Liver (tissue), 9 donors: ENCODE measurements around the gene ENTPD3. TPM values are rescaled to one million over a fixed set of nuclear protein-coding genes. Genes with fewer than 3 reads are reported as not detected.

ENCODE experiments used
- DNase-seq: peaks from one replicate; pipeline ENCODE4 v3.0.0-alpha.2; 2017; ENCODE audit warnings: low spot score
- H3K27ac ChIP-seq, 2 donors: one replicate each; pipeline ENCODE4 v1.7.0; 2013; ENCODE audit warnings: inconsistent platforms in 2 of 2, low read length in 2 of 2, control low read depth in 1 of 2, low read depth in 1 of 2, mild to moderate bottlenecking in 1 of 2
- H3K27me3 ChIP-seq, 4 donors: one replicate each; pipeline versions ENCODE4 v1.6.1 to v1.7.0; 2013; ENCODE audit warnings: low read length in 3 of 4, inconsistent platforms in 1 of 4, mild to moderate bottlenecking in 1 of 4, moderate library complexity in 1 of 4; ENCODE audit not compliant: control insufficient read depth in 4 of 4, insufficient read depth in 4 of 4
- H3K36me3 ChIP-seq, 4 donors: one replicate each; pipeline versions ENCODE4 v1.6.1 to v1.7.0; 2013; ENCODE audit warnings: low read length in 3 of 4, mild to moderate bottlenecking in 3 of 4, low read depth in 1 of 4, moderate library complexity in 1 of 4; ENCODE audit not compliant: control insufficient read depth in 4 of 4, insufficient read depth in 3 of 4
- H3K4me1 ChIP-seq, 4 donors: one replicate each; pipeline versions ENCODE4 v1.6.1 to v1.7.0; 2013; ENCODE audit warnings: low read length in 3 of 4, mild to moderate bottlenecking in 3 of 4, moderate library complexity in 1 of 4; ENCODE audit not compliant: control insufficient read depth in 4 of 4, insufficient read depth in 4 of 4
- H3K4me3 ChIP-seq, 3 donors: one replicate each; pipeline versions ENCODE4 v1.6.1 to v1.7.0; 2013; ENCODE audit warnings: low read length in 3 of 3, control low read depth in 1 of 3, low read depth in 1 of 3, mild to moderate bottlenecking in 1 of 3
- H3K9ac ChIP-seq, 2 donors: one replicate each; pipeline ENCODE4 v1.7.0; 2013; ENCODE audit warnings: low read length in 2 of 2, mild to moderate bottlenecking in 2 of 2, moderate library complexity in 2 of 2, control low read depth in 1 of 2, low read depth in 1 of 2
- H3K9me3 ChIP-seq, 4 donors: one replicate each; pipeline versions ENCODE4 v1.6.1 to v1.7.0; 2013; ENCODE audit warnings: low read length in 3 of 4; ENCODE audit not compliant: control insufficient read depth in 4 of 4
- EGR1 ChIP-seq, 2 donors: IDR thresholded peaks; 2 replicates each; pipeline ENCODE4 v1.6.1; 2016 to 2018; ENCODE audit warnings: antibody characterized with exemption in 2 of 2, low read depth in 2 of 2
- FOXA1 ChIP-seq: IDR thresholded peaks from 2 replicates; pipeline ENCODE4 v1.6.1; 2016; ENCODE audit warnings: antibody characterized with exemption
- FOXA2 ChIP-seq: IDR thresholded peaks from 2 replicates; pipeline ENCODE4 v1.6.1; 2016; ENCODE audit warnings: antibody characterized with exemption
- GABPA ChIP-seq, 2 donors: IDR thresholded peaks in 1 of 2; conservative IDR thresholded peaks in 1 of 2; 2 replicates each; pipeline ENCODE4 v1.6.1; 2016; ENCODE audit warnings: antibody characterized with exemption in 2 of 2, mild to moderate bottlenecking in 1 of 2, moderate library complexity in 1 of 2
- HNF4A ChIP-seq, 2 donors: conservative IDR thresholded peaks; 2 replicates each; pipeline ENCODE4 v1.6.1; 2016; ENCODE audit warnings: antibody characterized with exemption in 2 of 2, mild to moderate bottlenecking in 2 of 2
- HNF4G ChIP-seq: IDR thresholded peaks from 2 replicates; pipeline ENCODE4 v1.6.1; 2016; ENCODE audit warnings: antibody characterized with exemption
- JUND ChIP-seq, 2 donors: IDR thresholded peaks; 2 replicates each; pipeline ENCODE4 v1.6.1; 2016; ENCODE audit warnings: antibody characterized with exemption in 2 of 2
- NR2F2 ChIP-seq: IDR thresholded peaks from 2 replicates; pipeline ENCODE4 v1.6.1; 2016; ENCODE audit warnings: antibody characterized with exemption
- RAD21 ChIP-seq, 2 donors: IDR thresholded peaks; 2 replicates each; pipeline ENCODE4 v1.6.1; 2016; ENCODE audit warnings: antibody characterized with exemption in 2 of 2, mild to moderate bottlenecking in 2 of 2
- REST ChIP-seq: IDR thresholded peaks from 2 replicates; pipeline ENCODE4 v1.6.1; 2016; ENCODE audit warnings: antibody characterized with exemption, mild to moderate bottlenecking
- RXRA ChIP-seq, 2 donors: IDR thresholded peaks; 2 replicates each; pipeline ENCODE4 v1.6.1; 2017 to 2018; ENCODE audit warnings: antibody characterized with exemption in 2 of 2, mild to moderate bottlenecking in 1 of 2
- SP1 ChIP-seq: IDR thresholded peaks from 2 replicates; pipeline ENCODE4 v1.6.1; 2018; ENCODE audit warnings: antibody characterized with exemption, mild to moderate bottlenecking
- TAF1 ChIP-seq: conservative IDR thresholded peaks from 2 replicates; pipeline ENCODE4 v1.6.1; 2016; ENCODE audit warnings: antibody characterized with exemption, mild to moderate bottlenecking
- YY1 ChIP-seq: IDR thresholded peaks from 2 replicates; pipeline ENCODE4 v1.6.1; 2016; ENCODE audit warnings: antibody characterized with exemption, mild to moderate bottlenecking
- WGBS: extraction: QIAGEN DNeasy Blood & Tissue Kit; methylation state at CpG from one replicate; pipeline ENCODE4 v1.1.7; 2013; 5-methylcytosine and 5-hydroxymethylcytosine counted together
- polyA plus RNA-seq, 2 donors: library from polyadenylated mRNA; stranded (reverse) in 1 of 2; unstranded in 1 of 2; fragments of 200-250 nt in 1 of 2; fragments of >200 nt in 1 of 2; fragmentation: Nextera tagmentation in 1 of 2; extraction: Ambion mirVana in 1 of 2; gene quantifications; one replicate each; pipeline versions ENCODE4 v1.2.1 to v1.2.3, GENCODE V29; 2013 to 2015
- total RNA-seq, 2 donors: library from RNA; depleted of rRNA; stranded (reverse); fragments of >200 nt; gene quantifications; one replicate each; pipeline ENCODE4 v1.2.3, GENCODE V29; 2014
- TF ChIP-seq, protein P1 (sequence below): IDR thresholded peaks from 2 replicates; pipeline ENCODE4 v1.6.1; 2016; ENCODE audit warnings: antibody characterized with exemption
- TF ChIP-seq, protein P2 (sequence below): IDR thresholded peaks from 2 replicates; pipeline ENCODE4 v1.6.1; 2016; ENCODE audit warnings: antibody characterized with exemption
- TF ChIP-seq, protein P3 (sequence below): fragments of 150-350 bp; IDR thresholded peaks from 2 replicates; pipeline ENCODE4 v1.5.1; 2017; ENCODE audit warnings: improper control_type of control experiment, low read depth, low read length; ENCODE audit not compliant: missing input control
- TF ChIP-seq, protein P4 (sequence below): IDR thresholded peaks from 2 replicates; pipeline ENCODE4 v1.6.1; 2016; ENCODE audit warnings: antibody characterized with exemption
- donor health status: healthy.
- donor health status: healthy.
- donor health status: healthy.
- donor health status: healthy.
- donor health status: healthy.

Gene ENTPD3
- total and polyA plus RNA-seq, 4 donors: 0.08 TPM; not detected in 3

- no peaks in the 10 kb centered on the region for H3K4me1 ChIP-seq
- no peak overlapping the region for H3K9ac ChIP-seq
- no peak for DNase-seq
- no peaks in the 10 kb centered on the region for H3K27me3 ChIP-seq
- H3K36me3 ChIP-seq: no peaks in the 10 kb centered on the region
- H3K9me3 ChIP-seq: no peaks in the 10 kb centered on the region
- no peak overlapping the region for H3K27ac ChIP-seq
- whole genome bisulfite sequencing: 84% methylated on average over 2 of the region's 2 CpGs
- no peak overlapping the region for H3K4me3 ChIP-seq
- TF ChIP-seq SP1 (no peak), FOXA1 (no peak), EGR1 (IDR thresholded peaks at IDR 0.05; ENCODE audit: low read depth in 2 of 2) (no peak), FOXA2 (no peak), TAF1 (no peak), HNF4G (no peak), RXRA (IDR thresholded peaks at IDR 0.05) (no peak), REST (no peak), JUND (IDR thresholded peaks at IDR 0.05) (no peak), GABPA (IDR thresholded peaks at IDR 0.05 in 1 of 2, conservative IDR thresholded peaks at IDR 0.05 in 1 of 2) (no peak), HNF4A (conservative IDR thresholded peaks at IDR 0.05) (no peak), YY1 (no peak), NR2F2 (no peak), RAD21 (IDR thresholded peaks at IDR 0.05) (no peak)
- TF ChIP-seq, protein P1, sequence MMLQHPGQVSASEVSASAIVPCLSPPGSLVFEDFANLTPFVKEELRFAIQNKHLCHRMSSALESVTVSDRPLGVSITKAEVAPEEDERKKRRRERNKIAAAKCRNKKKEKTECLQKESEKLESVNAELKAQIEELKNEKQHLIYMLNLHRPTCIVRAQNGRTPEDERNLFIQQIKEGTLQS: no peak
- TF ChIP-seq, protein P2, sequence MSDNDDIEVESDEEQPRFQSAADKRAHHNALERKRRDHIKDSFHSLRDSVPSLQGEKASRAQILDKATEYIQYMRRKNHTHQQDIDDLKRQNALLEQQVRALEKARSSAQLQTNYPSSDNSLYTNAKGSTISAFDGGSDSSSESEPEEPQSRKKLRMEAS: no peak
- TF ChIP-seq, protein P3, sequence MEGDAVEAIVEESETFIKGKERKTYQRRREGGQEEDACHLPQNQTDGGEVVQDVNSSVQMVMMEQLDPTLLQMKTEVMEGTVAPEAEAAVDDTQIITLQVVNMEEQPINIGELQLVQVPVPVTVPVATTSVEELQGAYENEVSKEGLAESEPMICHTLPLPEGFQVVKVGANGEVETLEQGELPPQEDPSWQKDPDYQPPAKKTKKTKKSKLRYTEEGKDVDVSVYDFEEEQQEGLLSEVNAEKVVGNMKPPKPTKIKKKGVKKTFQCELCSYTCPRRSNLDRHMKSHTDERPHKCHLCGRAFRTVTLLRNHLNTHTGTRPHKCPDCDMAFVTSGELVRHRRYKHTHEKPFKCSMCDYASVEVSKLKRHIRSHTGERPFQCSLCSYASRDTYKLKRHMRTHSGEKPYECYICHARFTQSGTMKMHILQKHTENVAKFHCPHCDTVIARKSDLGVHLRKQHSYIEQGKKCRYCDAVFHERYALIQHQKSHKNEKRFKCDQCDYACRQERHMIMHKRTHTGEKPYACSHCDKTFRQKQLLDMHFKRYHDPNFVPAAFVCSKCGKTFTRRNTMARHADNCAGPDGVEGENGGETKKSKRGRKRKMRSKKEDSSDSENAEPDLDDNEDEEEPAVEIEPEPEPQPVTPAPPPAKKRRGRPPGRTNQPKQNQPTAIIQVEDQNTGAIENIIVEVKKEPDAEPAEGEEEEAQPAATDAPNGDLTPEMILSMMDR: no peak
- TF ChIP-seq, protein P4, sequence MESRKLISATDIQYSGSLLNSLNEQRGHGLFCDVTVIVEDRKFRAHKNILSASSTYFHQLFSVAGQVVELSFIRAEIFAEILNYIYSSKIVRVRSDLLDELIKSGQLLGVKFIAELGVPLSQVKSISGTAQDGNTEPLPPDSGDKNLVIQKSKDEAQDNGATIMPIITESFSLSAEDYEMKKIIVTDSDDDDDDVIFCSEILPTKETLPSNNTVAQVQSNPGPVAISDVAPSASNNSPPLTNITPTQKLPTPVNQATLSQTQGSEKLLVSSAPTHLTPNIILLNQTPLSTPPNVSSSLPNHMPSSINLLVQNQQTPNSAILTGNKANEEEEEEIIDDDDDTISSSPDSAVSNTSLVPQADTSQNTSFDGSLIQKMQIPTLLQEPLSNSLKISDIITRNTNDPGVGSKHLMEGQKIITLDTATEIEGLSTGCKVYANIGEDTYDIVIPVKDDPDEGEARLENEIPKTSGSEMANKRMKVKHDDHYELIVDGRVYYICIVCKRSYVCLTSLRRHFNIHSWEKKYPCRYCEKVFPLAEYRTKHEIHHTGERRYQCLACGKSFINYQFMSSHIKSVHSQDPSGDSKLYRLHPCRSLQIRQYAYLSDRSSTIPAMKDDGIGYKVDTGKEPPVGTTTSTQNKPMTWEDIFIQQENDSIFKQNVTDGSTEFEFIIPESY: no peak
Measured at GRCh38 chr3:40366203-40367162, 20.5 kb upstream of the ENTPD3 start.
